Measurements from ENCODE around the gene WNK1.
"Not testable (repeated sequence)": the region's sequence is repeated elsewhere in the genome, so short reads cannot be mapped to it uniquely, and the experiment has no call there.

The WNK1 gene

GRCh38 chr12:779745-780734 is 27.7 kb downstream of the WNK1 start:
- DNase-seq (ENCODE audit: low spot score), result no peak

GRCh38 chr12:780750-781379 is 28.5 kb downstream of the WNK1 start:
- DNase-seq (ENCODE audit: low spot score), result no peak

- no peak for DNase-seq (ENCODE audit: low spot score)
Measured at GRCh38 chr12:785706-786105, 33.3 kb downstream of the WNK1 start.

GRCh38 chr12:788288-788687 is 35.9 kb downstream of the WNK1 start:
- DNase-seq (ENCODE audit: low spot score), result no peak

- DNase-seq (ENCODE audit: low spot score), result not testable (repeated sequence)
Measured at GRCh38 chr12:788762-789161, 36.4 kb downstream of the WNK1 start.

GRCh38 chr12:789852-790563 is 37.6 kb downstream of the WNK1 start:
- DNase-seq (ENCODE audit: low spot score), result no peak

GRCh38 chr12:790608-791007 is 38.2 kb downstream of the WNK1 start:
- DNase-seq (ENCODE audit: low spot score), result no peak

GRCh38 chr12:793037-793436 is 40.7 kb downstream of the WNK1 start:
- DNase-seq (ENCODE audit: low spot score), result no peak

- no peak for DNase-seq (ENCODE audit: low spot score)
Measured at GRCh38 chr12:793711-794110, 41.3 kb downstream of the WNK1 start.

GRCh38 chr12:795305-795704 is 42.9 kb downstream of the WNK1 start:
- peak; percentile 23 for DNase-seq (ENCODE audit: low spot score)

- no peak for DNase-seq (ENCODE audit: low spot score)
Measured at GRCh38 chr12:800401-800800, 48.0 kb downstream of the WNK1 start.

GRCh38 chr12:802242-803120 is 50.1 kb downstream of the WNK1 start:
- no peak for DNase-seq (ENCODE audit: low spot score)

- no peak for DNase-seq (ENCODE audit: low spot score)
Measured at GRCh38 chr12:805022-805632, 52.7 kb downstream of the WNK1 start.

GRCh38 chr12:806200-806791 is 53.9 kb downstream of the WNK1 start:
- no peak for DNase-seq (ENCODE audit: low spot score)

GRCh38 chr12:807041-807735 is 54.8 kb downstream of the WNK1 start:
- peak; percentile 23 for DNase-seq (ENCODE audit: low spot score)

GRCh38 chr12:810116-810515 is 57.7 kb downstream of the WNK1 start:
- DNase-seq (ENCODE audit: low spot score), result no peak

- DNase-seq (ENCODE audit: low spot score), result no peak
Measured at GRCh38 chr12:810671-811415, 58.5 kb downstream of the WNK1 start.

- no peak for DNase-seq (ENCODE audit: low spot score)
Measured at GRCh38 chr12:812950-813349, 60.6 kb downstream of the WNK1 start.

GRCh38 chr12:817456-817855 is 65.1 kb downstream of the WNK1 start:
- not testable (repeated sequence) for DNase-seq (ENCODE audit: low spot score)

All from CD4-positive, alpha-beta T cell treated with Interleukin-6 at 100 ng/mL for 8 hours (primary cell).